Activated CD4-positive, CD25-positive, alpha-beta regulatory T cell treated with anti-CD3 and anti-CD28 coated beads, Interleukin-2, amount 50 U/mL, for 24 hours (primary cell): ENCODE measurements around the gene KRTDAP.
"Not testable (repeated sequence)": the region's sequence is repeated elsewhere in the genome, so short reads cannot be mapped to it uniquely, and the experiment has no call there.

Experiments used
- ATAC-seq, 2 donors: fragments of 150-1000 bp; cut with Tn5 transposase; one replicate each; pipeline ENCODE4 v1.10.0; 2021; ENCODE audit warnings: mild to moderate bottlenecking in 1 of 2, moderate library complexity in 1 of 2

Gene KRTDAP

GRCh38 chr19:35483089-35483488 is 7.2 kb downstream of the KRTDAP start:
- ATAC-seq, result no peak

DNA sequence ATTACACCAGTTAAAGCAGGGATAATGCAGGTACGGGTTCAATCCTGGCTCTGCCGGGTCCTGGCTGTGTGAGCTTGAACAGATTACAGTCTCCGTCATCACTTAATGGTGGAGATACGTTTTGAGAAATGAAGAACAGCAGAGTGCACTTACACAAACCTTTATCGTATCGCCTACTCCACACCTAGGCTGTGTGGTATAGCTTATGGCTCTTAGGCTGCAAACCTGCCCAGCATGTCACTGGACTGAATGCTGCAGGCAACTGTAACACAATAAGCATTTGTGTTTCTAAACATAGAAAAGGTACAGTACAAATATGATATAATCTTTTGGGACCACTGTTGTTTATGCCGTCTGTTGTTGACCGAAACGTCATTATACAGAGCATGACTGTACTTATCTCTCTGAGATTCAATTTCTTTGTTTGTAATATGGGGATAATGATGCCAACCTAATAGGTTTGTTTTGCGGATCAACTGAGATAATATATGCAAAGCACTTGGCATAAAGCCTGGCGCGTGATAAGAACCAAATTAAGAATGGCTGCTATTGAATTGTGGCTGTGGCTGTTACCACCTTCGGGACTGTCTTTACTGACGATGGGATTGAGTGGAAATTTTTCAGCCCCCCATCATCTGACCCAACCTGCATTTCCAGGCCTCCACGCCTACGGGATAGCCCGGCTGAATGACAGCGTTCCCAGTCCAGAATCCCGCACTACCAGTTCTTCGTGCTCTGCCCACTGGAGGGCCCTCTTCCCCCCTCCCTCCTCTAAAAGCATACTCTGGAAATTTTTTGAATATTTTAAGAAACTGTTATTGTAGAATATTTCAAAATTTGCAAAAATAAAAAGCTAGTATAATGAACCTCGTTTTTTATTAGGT is 11.2 kb downstream of the KRTDAP start:
- no peak for ATAC-seq

GRCh38 chr19:35476149-35476548 is 14.1 kb downstream of the KRTDAP start:
- ATAC-seq, result no peak

GRCh38 chr19:35474594-35474993 is 15.7 kb downstream of the KRTDAP start:
- not testable (repeated sequence) for ATAC-seq

DNA sequence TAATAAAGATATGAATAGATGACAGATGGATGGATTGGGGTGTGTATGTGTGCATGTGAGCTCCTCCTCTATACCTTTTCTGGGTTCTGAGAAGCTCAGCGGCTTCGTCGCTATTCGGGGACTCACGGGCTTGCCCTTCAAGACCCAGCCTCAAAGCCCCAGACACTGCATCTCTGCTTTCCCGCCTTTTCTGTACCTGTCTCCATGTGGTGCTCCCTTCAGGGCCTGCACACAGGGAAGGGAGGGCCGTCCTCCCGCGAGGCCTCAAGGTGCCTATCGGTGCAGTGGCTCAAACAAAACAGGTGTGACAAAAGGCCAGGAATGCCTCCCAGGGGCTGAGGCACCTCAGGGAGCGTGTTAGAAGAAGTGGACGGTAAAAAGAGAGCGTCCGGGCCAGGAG is 16.2 kb downstream of the KRTDAP start:
- ATAC-seq, result no peak

DNA sequence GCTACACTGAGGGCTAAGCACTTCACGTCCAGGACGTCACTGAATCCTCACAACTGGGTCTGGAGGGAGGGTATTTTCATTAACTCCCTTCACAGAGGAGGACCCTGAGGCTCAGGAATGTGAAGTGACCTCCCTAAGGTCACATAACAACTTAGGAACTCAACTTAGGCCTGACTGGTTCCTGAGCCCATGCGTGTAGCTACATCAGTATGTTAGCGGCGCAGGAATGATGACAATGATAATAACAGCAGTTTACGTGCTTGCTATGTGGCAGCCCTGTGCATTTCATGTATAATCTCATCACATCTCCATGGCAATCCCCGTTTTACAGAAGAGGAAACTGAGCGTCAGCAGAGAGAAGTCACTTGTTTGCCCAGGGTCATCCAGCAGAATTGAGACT is 18.3 kb downstream of the KRTDAP start:
- ATAC-seq, result no peak

GRCh38 chr19:35471075-35471474 is 19.2 kb downstream of the KRTDAP start:
- ATAC-seq, result not testable (repeated sequence)

GRCh38 chr19:35470128-35470527 is 20.1 kb downstream of the KRTDAP start:
- ATAC-seq, result no peak

DNA sequence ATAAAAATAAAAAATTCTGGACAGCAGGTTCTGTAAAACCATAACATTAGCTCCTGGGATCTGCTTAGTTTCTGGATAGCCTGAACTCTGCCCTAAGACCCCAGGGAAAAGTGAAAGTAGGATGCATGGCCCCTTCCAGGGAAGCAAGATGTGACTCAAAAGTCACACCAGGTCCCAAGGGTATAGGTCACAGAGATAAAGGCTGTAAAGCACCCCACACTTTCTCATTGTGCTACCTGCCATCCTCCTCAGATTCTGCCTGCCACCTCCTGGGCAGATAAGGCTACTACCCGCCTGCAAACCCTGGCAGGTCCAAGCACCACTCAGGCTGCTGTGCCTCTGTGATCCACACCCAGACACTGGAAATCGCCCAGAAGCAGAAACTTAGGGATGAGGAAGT is 21.6 kb downstream of the KRTDAP start:
- ATAC-seq, result peak; percentile 53 to 78

- no peak for ATAC-seq
Observed at GRCh38 chr19:35466259-35466658, 24.0 kb downstream of the KRTDAP start.

- not testable (repeated sequence) for ATAC-seq
Observed at GRCh38 chr19:35462956-35463355, 27.3 kb downstream of the KRTDAP start.

DNA sequence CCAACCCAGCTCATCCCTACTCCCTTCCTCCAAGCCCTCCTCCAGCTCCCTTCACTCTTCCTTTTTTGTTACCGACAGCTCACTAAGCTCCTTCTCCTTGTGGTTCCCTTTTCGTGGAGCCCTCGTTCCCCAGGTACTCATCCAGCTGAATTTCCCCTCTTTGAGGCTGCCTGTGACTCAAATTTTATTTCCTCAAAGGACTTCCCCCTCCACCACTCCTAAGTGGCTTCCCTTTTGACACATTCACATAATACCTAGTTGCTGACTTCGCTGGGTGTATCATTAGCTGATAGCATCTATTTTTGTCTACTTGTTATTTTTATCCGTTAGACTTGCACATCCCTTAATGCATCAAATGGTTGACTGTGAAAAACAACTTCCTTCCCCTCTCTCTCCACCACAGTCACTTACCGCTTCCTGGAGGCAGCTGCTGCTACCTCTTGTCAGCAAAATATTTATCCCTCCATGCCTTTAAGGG is 27.7 kb downstream of the KRTDAP start:
- ATAC-seq, result peak; percentile 73 to 76

DNA sequence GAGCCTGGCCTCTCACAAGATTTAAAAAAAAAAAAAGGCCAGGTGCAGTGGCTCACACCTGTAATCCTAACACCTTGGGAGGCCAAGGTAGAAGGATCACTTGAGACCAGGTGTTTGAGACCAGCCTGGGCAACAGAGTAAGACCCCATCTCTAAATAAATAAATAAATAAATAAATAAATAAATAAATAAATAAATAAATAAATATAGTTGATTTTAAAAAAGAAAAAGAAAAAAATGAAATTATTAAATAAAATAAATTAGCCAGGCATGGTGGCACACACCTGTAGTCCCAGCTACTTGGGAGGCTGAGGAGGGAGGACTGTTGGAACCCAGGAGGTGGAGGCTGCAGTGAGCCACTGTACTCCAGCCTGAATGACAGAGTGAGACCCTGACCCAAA is 28.5 kb downstream of the KRTDAP start:
- not testable (repeated sequence) for ATAC-seq

GRCh38 chr19:35461060-35461459 is 29.2 kb downstream of the KRTDAP start:
- no peak for ATAC-seq

DNA sequence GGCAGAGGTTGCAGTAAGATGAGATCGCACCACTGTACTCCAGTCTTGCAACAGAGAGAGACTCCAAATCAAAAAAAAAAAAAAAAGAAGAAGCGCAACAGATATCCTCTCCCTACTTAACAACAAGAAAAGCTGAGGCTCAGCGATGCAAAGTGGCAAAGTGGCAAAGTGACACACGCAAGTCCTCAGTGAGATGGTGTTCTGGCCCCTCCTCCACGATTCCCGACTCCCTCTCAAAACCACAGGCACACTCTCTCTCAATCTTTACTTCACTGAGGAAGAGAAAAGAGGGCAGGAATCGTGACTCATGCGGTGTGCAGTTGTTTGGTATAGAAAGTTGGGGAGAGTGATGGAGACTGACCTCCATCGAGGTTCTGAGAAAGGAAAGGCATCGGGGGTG is 29.7 kb downstream of the KRTDAP start:
- ATAC-seq, result no peak

DNA sequence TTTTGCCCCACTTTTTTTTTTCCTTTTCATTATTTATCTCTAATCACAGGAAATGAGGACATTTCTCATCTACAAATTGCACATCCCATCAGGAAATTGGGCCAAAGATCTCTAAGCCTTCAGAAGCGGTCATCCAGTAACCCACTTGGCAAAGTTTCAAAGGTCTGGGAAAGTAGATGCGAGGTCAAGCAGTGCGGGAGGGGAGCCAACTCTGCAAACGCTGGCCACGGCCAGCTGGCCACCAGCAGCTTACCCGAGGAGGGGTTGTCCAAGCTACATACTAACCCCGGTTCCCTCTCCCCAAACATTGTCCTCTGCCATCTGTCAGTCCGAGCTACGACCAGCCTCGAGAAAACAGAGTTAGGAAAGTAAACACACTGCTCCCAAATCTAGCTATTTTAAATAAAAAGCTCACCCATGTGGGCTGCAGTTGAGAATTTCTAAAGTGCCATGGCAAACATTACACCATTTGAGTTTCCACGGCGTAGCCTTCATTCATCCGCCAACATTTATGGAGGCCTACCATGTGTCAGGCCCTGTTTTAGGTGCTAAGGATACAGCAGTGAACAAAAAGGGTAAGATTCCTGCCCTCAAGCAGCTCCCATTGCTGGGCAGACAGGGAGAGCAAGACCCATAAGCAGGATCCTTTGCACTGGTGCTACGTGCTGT is 30.7 kb downstream of the KRTDAP start:
- ATAC-seq, result no peak

DNA sequence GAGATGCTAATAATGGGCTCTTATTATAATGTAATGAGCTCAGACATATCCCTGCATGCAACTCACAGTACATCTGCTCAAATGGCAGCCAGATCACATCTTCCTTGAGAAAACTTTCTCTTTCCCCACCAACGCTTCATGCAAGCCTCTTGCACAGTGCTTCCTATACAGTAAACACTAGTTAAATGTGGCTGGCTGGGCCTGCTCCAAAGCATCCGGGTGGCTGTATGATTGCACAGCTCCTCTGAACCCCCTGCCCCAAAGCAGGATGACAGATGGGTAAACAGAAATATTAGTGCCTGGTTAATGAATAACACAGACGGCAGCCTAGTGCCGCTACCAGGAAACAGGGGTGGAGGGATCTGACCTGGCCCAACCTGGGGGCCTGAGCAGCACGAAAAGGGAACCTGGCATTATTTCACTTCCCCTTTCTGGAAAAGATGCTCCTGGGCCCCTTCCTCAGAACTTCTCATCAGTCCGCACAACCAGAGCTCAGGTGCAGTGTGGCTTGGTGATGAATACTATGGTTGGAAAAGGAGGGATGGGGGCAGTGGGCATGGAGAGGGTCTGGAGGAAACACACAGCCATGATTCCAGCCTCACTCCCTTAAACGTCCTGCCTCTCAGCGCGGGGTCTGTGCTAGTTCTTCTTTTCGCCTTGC is 31.4 kb downstream of the KRTDAP start:
- no peak for ATAC-seq

DNA sequence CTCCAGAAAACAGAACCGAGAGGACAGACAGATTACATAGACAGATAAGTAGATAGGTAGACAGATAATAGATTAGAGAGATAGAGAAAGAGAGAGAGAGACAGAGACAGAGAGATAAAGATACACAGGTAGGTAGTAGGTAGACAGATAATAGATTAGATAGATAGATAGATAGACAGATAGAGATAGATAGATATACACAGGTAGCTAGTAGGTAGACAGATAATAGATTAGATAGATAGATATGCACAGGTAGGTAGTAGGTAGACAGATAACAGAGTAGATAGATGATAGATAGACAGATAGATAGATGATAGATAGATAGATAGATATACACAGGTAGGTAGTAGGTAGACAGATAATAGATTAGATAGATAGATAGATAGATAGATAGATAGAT is 32.1 kb downstream of the KRTDAP start:
- no peak for ATAC-seq

GRCh38 chr19:35457173-35457572 is 33.1 kb downstream of the KRTDAP start:
- ATAC-seq, result no peak

- no peak for ATAC-seq
Observed at GRCh38 chr19:35455616-35456201, 34.6 kb downstream of the KRTDAP start.

DNA sequence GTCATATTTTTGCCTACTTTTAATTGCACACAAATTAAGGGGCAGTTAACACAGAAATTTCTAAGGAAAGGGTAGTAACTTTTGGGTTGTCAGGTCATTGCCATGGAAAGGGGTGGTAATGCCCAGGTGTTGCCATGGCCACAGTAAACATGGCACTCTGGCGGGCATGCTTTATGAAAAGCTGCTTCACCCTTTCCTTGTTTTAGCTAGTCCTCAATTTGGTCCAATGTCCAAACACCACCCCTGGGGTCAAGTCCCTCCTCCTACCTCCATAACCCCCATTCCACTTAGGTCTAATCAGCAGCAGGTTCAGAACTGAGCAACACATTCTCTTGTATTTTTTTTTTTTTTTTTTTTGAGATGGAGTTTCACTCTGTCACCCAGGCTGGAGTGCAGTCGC is 35.6 kb downstream of the KRTDAP start:
- no peak for ATAC-seq

- ATAC-seq, result peak; percentile 44 to 74
Observed at GRCh38 chr19:35451338-35452096, 38.7 kb downstream of the KRTDAP start.
